GM23248 (cell line): ENCODE results near the gene CDC20.

ENCODE experiments used
- EZH2 ChIP-seq: fragments of 200-600 bp; sonication (generic); IDR thresholded peaks from 2 replicates; pipeline ENCODE4 v1.6.1; 2018; ENCODE audit warnings: antibody characterized with exemption, mild to moderate bottlenecking; ENCODE audit not compliant: insufficient read depth, poor library complexity, severe bottlenecking
- EZH2phosphoT487 ChIP-seq: fragments of 200-600 bp; sonication (generic); IDR thresholded peaks from 2 replicates; pipeline ENCODE4 v1.6.1; 2018; ENCODE audit warnings: antibody characterized with exemption, moderate library complexity, mild to moderate bottlenecking, low read depth; ENCODE audit not compliant: insufficient read depth

DNA sequence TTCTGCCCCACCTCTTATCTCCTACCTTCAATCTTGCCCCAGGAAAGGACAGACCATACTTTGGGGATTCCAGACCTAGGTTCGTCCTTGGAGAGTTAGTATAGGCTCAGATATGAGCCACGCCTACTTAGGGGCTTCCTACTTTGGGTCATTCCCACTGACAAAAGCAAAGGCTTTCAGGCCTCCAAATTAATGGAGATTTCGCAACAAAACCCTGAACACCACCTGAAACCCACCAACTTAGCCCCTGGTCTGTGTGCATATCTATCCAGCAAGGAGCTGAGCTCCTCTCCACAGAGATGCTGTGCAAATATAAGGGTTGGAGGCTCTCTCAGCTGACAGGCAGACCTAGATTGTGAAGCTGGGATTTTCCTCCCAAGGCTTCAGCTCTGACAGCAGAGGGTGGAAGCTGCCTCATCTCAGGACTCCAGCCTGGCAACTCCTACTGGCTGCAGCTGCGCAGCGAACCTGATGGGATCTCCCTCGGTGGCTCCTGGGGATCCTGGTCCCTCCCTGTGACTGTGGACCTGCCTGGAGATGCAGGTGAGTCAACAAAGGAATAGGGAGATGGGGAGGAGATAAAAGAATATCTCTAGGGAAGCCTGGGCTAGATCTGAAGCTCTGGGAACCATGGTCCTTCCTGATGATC, 19.1 kb upstream of the CDC20 start:
- TF ChIP-seq EZH2phosphoT487 (no peak), EZH2 (no peak)
